ENCODE results near the gene ADGRD1. TPM values are rescaled to one million over a fixed set of nuclear protein-coding genes. Genes with fewer than 3 reads are reported as not detected.

Gene ADGRD1
- total RNA-seq, 1 donor from 2014 or later = 35.8 TPM

- H3K36me3 ChIP-seq = no peaks in the 10 kb centered on the region
- H3K27ac ChIP-seq = no peak overlapping the region
- intact Hi-C loops (cut with DNase I) = no loop called here
- no peaks in the 10 kb centered on the region for H3K9me3 ChIP-seq
- no peak overlapping the region for H3K4me3 ChIP-seq
- TF ChIP-seq, protein P1, sequence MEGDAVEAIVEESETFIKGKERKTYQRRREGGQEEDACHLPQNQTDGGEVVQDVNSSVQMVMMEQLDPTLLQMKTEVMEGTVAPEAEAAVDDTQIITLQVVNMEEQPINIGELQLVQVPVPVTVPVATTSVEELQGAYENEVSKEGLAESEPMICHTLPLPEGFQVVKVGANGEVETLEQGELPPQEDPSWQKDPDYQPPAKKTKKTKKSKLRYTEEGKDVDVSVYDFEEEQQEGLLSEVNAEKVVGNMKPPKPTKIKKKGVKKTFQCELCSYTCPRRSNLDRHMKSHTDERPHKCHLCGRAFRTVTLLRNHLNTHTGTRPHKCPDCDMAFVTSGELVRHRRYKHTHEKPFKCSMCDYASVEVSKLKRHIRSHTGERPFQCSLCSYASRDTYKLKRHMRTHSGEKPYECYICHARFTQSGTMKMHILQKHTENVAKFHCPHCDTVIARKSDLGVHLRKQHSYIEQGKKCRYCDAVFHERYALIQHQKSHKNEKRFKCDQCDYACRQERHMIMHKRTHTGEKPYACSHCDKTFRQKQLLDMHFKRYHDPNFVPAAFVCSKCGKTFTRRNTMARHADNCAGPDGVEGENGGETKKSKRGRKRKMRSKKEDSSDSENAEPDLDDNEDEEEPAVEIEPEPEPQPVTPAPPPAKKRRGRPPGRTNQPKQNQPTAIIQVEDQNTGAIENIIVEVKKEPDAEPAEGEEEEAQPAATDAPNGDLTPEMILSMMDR (IDR thresholded peaks at IDR 0.05) = no peak
- TF ChIP-seq POLR2A (IDR thresholded peaks at IDR 0.05) = no peak
- TF ChIP-seq POLR2AphosphoS5 (IDR thresholded peaks at IDR 0.05; ENCODE audit: insufficient read depth in 1 of 2, low read depth in 1 of 2) = no peak
- no peak for DNase-seq (ENCODE audit: extremely low spot score in 2 of 2)
- peaks cover 10% of the 10 kb centered on the region for H3K4me1 ChIP-seq
- no peaks in the 10 kb centered on the region for H3K27me3 ChIP-seq
Measured at GRCh38 chr12:131041216-131041967, 87.7 kb downstream of the ADGRD1 start.

DNA sequence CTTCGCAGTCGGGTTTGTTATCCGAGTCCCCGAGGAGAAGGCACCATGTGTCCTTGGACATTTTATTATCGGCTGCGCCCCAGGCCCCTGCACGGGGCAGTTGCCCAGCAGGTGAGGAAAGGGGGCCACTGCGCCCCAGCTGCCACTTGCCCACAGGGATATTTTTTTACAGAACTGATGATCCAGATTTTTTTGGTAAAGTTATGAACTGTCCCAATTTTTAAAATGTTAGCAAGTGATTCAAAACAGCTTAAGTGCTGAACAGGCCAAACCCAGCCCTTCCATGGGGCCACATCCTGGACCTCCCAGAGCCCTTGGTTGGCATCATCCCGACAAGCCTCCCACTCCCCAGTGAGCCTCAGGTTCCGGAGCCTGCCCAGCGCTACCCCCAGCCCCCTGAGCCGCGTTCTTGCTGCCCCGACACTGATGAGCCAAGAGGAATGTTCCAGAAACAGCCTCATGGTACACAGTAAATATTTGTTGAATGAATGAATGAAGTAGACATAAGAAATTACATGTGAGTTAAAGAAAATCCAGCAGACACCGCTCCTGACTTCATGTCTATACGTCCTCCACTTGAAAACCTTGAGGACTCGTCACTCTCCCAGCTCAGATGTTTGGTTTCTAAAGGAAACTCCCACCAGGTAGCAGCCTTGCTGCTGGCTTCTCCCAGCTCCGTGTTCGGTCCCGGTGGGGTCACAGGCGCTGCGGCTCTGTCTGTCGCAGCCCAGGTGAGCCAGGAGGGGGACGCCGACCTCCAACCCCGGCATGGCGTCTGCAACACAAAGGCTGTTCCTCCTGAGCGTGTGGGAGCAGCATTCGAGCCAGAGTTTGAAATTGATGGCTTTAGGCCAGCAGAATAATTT lies 88.5 kb downstream of the ADGRD1 start:
- H3K27me3 ChIP-seq = no peaks in the 10 kb centered on the region
- intact Hi-C loops (cut with DNase I) = no loop called here
- H3K27ac ChIP-seq = no peak overlapping the region
- no peak overlapping the region for H3K4me3 ChIP-seq
- peaks cover 11% of the 10 kb centered on the region for H3K4me1 ChIP-seq
- no peaks in the 10 kb centered on the region for H3K9me3 ChIP-seq
- no peak for TF ChIP-seq POLR2AphosphoS5 (IDR thresholded peaks at IDR 0.05; ENCODE audit: insufficient read depth in 1 of 2, low read depth in 1 of 2)
- TF ChIP-seq, protein P1 (IDR thresholded peaks at IDR 0.05) = no peak
- no peak for TF ChIP-seq POLR2A (IDR thresholded peaks at IDR 0.05)
- H3K36me3 ChIP-seq = no peaks in the 10 kb centered on the region
- no peak for DNase-seq (ENCODE audit: extremely low spot score in 2 of 2)

GRCh38 chr12:131042834-131043245 lies 89.1 kb downstream of the ADGRD1 start:
- H3K27me3 ChIP-seq = no peaks in the 10 kb centered on the region
- TF ChIP-seq, protein P1 (IDR thresholded peaks at IDR 0.05) = no peak
- TF ChIP-seq POLR2AphosphoS5 (IDR thresholded peaks at IDR 0.05; ENCODE audit: insufficient read depth in 1 of 2, low read depth in 1 of 2) (no peak), POLR2A (IDR thresholded peaks at IDR 0.05) (no peak)
- no peak for DNase-seq (ENCODE audit: extremely low spot score in 2 of 2)
- H3K27ac ChIP-seq = no peak overlapping the region
- H3K4me1 ChIP-seq = peaks cover 18% of the 10 kb centered on the region
- no peaks in the 10 kb centered on the region for H3K9me3 ChIP-seq
- intact Hi-C loops (cut with DNase I) = no loop called here
- H3K4me3 ChIP-seq = no peak overlapping the region
- no peaks in the 10 kb centered on the region for H3K36me3 ChIP-seq

- no peaks in the 10 kb centered on the region for H3K36me3 ChIP-seq
- intact Hi-C loops (cut with DNase I) = no loop called here
- H3K27ac ChIP-seq = no peak overlapping the region
- no peak for DNase-seq (ENCODE audit: extremely low spot score in 2 of 2)
- no peak overlapping the region for H3K4me3 ChIP-seq
- no peaks in the 10 kb centered on the region for H3K9me3 ChIP-seq
- H3K4me1 ChIP-seq = peaks cover 23% of the 10 kb centered on the region
- TF ChIP-seq, protein P1 (IDR thresholded peaks at IDR 0.05) = no peak
- TF ChIP-seq POLR2AphosphoS5 (IDR thresholded peaks at IDR 0.05; ENCODE audit: insufficient read depth in 1 of 2, low read depth in 1 of 2) = no peak
- no peak for TF ChIP-seq POLR2A (IDR thresholded peaks at IDR 0.05)
- no peaks in the 10 kb centered on the region for H3K27me3 ChIP-seq
Measured at GRCh38 chr12:131043401-131043871, 89.7 kb downstream of the ADGRD1 start.

Data from vagina (tissue), 2 donors.